Fibroblast of pulmonary artery (primary cell): ENCODE measurements around the gene LGI4.

Experiments used
- DNase-seq: peaks from one replicate; pipeline ENCODE4 v3.0.0-alpha.2; 2010; ENCODE audit warnings: low read depth
- H3K4me3 ChIP-seq: replicated peaks from 2 replicates; pipeline ENCODE4 v1.5.1; 2011; ENCODE audit warnings: low read depth, mild to moderate bottlenecking, control low read depth, low read length, moderate library complexity
- CTCF ChIP-seq: IDR thresholded peaks from 2 replicates; pipeline ENCODE4 v1.5.1; 2011; ENCODE audit warnings: mild to moderate bottlenecking, control low read depth, low read length, inconsistent platforms; ENCODE audit errors: missing control alignments

Gene LGI4

GRCh38 chr19:35160629-35161433, 26.0 kb upstream of the LGI4 start:
- no peak for DNase-seq
- no peak for TF ChIP-seq CTCF
- H3K4me3 ChIP-seq, result no peak overlapping the region

- no peak for TF ChIP-seq CTCF
- no peak for DNase-seq
Observed at GRCh38 chr19:35159606-35160005, 24.7 kb upstream of the LGI4 start.

GRCh38 chr19:35157431-35157830, 22.6 kb upstream of the LGI4 start:
- no peak overlapping the region for H3K4me3 ChIP-seq
- no peak for TF ChIP-seq CTCF
- DNase-seq, result no peak

More at GRCh38 chr19:35159606-35160005, 24.7 kb upstream of the LGI4 start:
- H3K4me3 ChIP-seq, result no peak overlapping the region

- no peak for DNase-seq
- TF ChIP-seq CTCF, result no peak
- H3K4me3 ChIP-seq, result no peak overlapping the region
Observed at GRCh38 chr19:35156673-35157014, 21.8 kb upstream of the LGI4 start.

GRCh38 chr19:35155981-35156672, 21.3 kb upstream of the LGI4 start:
- H3K4me3 ChIP-seq, result peak overlapping the region; percentile 89
- TF ChIP-seq CTCF, result no peak

GRCh38 chr19:35155441-35155840, 20.6 kb upstream of the LGI4 start:
- H3K4me3 ChIP-seq, result peak overlapping the region; percentile 89
- DNase-seq, result no peak
- no peak for TF ChIP-seq CTCF

More at GRCh38 chr19:35155981-35156672, 21.3 kb upstream of the LGI4 start:
- DNase-seq, result no peak
